Sciatic nerve (tissue), 2 donors: ENCODE results near the gene GAB1. TPM values are rescaled to one million over a fixed set of nuclear protein-coding genes. Genes with fewer than 3 reads are reported as not detected.
A peak's percentile ranks its signal among the peaks of the same experiment; 100 is the strongest.

Source experiments
- ATAC-seq: fragments of 200-7000 bp; cut with Tn5 transposase; one replicate; pipeline ENCODE4 v1.9.1; 2020; ENCODE audit warnings: mild to moderate bottlenecking, moderate library complexity
- DNase-seq: peaks from one replicate; pipeline ENCODE4 v3.0.0-alpha.2; 2020; ENCODE audit warnings: low spot score
- intact Hi-C: fragments of 100-400 bp; cut with DNase I; formaldehyde crosslinking; loops from one replicate; pipeline ENCODE4 v1.14.2; 2022
- total RNA-seq: library from RNA; stranded (reverse); fragmentation: NEBNext Ultra II Directional; extraction: Animal tissue kit (Norgen Biotek cat#: 25700); gene quantifications from one replicate; pipeline ENCODE4 v1.2.1, GENCODE V29; 2021
- donor health status: DM: no; HTN: no; CAD: no.
- donor health status: DM: no; HTN: no; CAD: no.

The GAB1 gene
- total RNA-seq, 1 donor from 2014 or later: 279 TPM

DNA sequence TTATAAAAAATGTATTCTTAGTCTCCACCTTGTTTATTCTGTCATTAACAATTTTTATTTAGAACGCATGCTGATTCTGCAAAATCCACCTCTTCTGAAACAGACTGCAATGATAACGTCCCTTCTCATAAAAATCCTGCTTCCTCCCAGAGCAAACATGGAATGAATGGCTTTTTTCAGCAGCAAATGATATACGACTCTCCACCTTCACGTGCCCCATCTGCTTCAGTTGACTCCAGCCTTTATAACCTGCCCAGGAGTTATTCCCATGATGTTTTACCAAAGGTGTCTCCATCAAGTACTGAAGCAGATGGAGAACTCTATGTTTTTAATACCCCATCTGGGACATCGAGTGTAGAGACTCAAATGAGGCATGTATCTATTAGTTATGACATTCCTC lies 101.3 kb downstream of the GAB1 start:
- DNase-seq (no peak), ATAC-seq (no peak)
- intact Hi-C loops: no loop called here

DNA sequence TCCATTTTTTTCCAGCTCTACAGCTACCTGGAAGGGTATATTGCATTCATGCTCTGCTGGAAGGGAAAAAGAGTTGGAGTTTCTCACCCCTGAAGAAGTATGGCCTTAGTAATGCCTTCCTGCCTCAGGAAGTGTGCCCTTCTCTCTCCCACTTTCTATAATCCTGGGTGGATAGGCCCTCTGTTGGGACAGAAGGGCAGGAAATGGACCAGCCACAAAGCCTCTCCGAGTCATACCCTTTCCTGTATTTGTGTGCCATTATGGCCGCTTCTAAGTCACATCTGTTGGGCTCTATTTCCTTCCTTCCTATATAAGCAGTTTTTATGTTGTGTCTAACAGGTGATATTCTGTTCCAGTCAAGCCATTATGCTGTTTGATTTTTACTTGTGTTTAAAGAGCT lies 102.0 kb downstream of the GAB1 start:
- DNase-seq: no peak
- no peak for ATAC-seq
- intact Hi-C loops: no loop called here

DNA sequence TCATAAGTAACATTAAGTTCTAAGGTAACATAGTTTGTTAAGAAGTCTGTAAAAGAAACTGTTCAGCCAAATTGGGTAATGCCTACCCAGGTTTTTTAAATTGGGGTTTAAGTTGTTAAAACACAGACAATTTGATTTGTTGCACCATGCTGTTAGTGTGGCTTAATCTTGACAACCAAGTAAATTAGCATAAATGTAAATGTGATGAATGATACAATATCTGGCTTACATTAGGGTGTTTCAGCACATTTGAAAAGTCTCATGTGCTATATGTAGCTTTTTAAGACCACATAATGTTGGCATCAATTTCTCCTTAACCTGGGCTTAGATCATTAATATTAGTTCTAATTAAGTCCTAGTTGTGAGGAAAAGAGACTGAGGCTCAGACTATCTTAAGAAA lies 104.4 kb downstream of the GAB1 start:
- DNase-seq (no peak), ATAC-seq (no peak)
- intact Hi-C loops: no loop called here

DNA sequence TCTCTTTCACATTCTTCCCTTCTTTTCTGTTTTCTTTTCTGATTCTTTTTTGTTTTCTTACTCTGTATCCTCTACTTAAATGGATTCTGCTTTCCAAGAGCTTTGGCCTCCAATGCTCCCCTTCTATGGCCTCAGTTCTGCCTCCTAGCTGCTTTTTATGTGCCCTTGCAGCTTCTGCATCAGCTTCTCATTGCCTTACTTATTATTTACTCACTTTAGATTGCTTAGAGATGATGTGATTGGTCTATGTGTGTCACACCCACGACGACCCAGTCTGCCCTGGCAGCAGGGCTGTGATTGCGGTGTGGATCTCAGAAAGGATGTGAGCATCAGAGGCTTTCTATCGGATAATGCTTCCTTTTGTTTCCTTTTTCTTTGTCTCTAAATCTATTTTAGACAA lies 105.0 kb downstream of the GAB1 start:
- no peak for ATAC-seq
- DNase-seq: no peak
- intact Hi-C loops: no loop called here

DNA sequence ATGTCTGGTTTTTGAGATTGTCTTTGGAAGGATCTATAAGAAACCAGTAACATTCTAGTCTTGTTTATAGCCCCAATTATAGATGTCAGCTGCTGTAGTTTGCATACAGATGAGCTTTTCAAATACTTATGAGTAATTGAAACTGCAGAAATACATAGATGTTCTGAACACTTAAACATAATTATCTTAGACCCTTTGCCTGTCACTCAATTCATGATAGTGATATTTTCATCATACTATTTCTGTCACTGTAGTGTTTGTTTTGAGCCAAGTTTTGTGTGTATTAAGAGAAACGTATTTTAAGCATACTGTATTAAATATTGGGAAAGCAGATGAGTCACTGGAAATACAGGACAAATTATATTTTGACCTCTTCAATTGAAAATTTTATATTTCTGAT lies 107.1 kb downstream of the GAB1 start:
- DNase-seq (no peak), ATAC-seq (no peak)
- intact Hi-C loops: no loop called here

DNA sequence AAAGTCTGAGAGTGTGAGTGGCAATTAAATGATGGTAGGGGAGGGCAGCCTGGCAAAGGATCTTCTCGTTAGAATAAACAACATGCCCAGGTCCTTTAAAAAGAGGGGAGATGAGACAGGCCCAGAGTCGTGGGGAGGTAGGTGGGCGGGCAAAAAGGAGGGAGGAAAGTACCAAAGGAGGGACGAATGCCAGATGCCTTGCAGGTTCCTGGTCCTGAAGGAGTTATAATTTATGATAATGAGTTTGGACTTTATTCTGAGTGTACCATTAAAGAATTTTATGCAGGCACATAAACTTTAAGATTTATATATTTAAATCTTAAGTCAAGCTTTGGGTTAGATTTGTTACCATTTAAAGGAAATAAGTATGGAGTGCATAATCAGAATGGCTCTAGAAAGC lies 114.5 kb downstream of the GAB1 start:
- ATAC-seq (no peak), DNase-seq (no peak)
- intact Hi-C loops: no loop called here

DNA sequence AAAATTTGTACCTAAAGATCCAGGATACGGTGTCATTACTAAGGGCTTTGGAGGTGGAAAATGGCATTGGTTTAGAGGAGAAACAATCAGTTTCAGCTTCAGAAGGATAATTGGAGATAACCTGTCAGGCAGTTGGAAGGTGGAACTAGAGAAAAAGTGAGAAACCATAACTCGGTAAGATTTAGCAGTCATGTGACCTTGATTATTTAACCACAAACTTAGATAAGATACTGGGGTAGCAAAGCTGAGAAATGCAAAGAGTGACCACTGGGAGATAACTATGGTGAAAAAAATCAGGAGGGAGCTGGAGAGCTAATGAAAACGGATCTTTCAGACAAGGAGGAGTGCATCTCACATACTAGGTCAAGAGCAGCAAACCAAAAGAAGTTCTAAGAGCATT lies 118.5 kb downstream of the GAB1 start:
- no peak for ATAC-seq
- DNase-seq: no peak
- intact Hi-C loops: no loop called here

DNA sequence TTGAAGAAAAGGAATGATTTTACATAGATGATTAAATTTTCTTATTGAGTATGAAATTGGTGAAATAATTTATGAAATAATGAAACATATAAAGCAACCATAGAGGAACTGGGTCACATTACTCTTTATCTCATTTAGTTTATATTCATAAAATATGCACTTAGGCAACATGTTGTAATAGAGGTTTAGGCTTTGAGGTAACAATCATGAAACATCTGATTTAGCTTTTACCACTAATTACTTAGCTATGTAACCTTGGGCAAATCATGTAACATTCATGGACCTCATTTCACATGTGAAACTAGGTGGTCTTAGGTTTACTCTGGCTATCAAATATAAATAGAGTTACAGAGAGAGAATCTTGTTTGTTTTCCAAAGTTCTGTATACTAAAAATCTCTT lies 122.3 kb downstream of the GAB1 start:
- no peak for ATAC-seq
- intact Hi-C loops: no loop called here
- DNase-seq: no peak

DNA sequence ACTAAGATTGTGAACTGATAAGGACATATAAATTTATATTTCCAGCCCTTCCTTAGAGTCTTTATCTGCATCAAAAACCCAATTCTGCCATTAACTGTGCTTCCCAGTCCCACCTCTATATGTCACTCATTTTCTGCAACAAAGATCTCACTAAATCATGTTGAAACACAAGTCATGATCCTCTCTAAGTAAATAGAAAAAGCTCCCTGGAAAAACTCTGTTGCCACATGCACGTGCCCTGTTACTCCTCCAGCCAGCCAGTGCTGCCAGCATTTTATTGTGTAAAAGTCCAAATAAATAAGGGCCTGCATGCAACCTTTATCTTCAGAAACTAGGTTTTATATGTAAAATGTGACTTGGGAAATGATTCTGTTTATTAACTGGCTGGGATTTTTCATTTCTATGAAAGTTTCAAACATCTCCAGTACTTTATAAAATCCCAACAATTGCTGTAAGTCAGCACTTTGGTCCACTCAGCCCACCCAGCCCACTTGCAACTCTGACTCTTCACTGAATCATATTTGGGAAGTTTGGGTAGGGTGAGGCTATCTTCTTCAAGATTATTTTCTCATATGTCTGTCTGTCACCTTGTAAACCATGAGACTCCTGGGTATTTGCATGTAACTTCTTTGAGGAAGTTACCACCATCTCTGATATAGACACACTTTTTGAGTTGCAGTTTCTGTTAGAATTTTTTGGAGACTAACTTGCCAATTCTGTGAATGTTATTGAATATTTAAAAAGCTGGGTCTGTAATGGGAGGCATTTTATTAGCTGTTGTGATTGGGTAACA lies 136.9 kb downstream of the GAB1 start:
- DNase-seq (no peak), ATAC-seq (peak; percentile 33)
- intact Hi-C loops: no loop called here

DNA sequence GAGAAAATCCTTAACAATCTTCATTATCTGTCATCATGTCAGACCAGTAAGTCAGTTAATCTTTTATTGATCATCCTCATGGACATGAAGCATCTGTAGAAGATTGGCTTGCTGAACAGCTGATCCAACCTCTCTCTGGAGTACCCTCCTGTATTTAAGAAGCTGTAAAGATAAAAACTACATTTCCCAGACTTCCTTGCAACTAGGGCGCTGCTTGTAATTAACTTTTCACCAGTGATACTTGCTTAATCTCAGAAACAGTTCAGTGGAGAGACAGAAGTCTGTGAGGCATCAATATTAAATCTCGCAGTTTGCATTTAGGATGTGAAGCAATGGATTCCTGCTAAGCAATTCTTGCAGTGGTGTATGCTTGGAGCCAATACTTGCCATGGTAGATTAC lies 140.8 kb downstream of the GAB1 start:
- DNase-seq (no peak), ATAC-seq (no peak)
- intact Hi-C loops: no loop called here

DNA sequence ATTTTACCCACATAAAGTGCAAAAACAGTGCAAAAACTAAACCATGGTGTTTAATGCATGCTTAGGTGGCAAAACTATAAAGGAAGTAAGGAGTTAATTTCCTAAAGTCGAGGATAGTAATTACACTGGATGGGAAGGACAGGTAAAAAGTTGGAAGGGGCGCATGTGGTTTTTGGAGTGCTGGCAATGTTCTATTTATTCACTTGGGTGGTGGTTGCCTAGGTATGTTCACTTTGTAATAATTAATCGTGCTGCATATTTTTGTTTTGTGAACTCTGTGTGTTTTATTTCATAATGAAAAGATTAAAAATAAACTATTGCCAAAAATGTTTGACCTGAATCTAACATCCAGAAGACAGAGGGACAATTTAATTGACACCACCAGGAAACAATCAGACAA lies 144.7 kb downstream of the GAB1 start:
- intact Hi-C loops: loop anchor here (5.0 to 10.0 kb wide), 2 partner anchors 144 to 277 kb away; partner anchors contain the start of gene GAB1
- DNase-seq (no peak), ATAC-seq (no peak)

DNA sequence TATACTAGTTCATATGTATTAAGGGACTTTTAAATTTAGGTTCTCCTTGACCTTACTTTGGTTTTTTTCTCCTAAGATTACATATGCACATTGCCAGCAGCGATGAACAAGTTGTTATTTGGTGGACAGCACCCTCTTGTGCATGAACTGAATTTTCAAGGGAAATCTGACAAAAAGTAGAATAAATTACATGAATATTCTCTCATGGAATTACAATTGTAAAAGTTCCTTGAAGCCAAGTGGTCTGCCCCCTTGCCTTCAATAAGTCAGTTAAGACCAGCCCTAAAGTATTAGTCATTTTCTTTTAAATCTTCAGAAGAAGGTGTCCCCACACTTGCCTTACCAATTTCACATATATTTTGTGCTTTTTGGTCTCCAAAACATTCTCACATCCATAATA lies 146.2 kb downstream of the GAB1 start:
- no peak for DNase-seq
- intact Hi-C loops: loop anchor here (5.0 to 10.0 kb wide), 2 partner anchors 146 to 278 kb away; partner anchors contain the start of gene GAB1
- peak; percentile 83 for ATAC-seq

DNA sequence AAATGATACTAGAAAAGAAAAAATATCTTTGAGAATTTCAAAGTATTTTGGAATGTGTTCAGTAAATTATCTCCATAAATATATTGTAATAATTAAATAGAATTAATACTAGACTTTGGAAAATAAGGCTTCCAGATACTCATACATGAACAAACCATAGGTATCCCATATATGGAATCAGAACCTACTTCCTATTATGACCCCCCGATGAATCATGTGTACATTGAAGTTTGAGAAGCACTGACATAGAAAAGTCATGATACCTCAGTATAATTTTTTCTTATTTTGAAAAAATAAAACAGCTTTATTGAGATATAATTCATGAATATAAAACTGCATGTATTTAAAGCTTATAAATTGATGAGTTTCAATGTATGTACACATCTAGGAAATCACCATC lies 149.6 kb downstream of the GAB1 start:
- intact Hi-C loops: loop anchor here (10.0 kb wide), 1 partner anchor 282 kb away; no protein-coding TSS in a partner anchor
- DNase-seq (no peak), ATAC-seq (no peak)

DNA sequence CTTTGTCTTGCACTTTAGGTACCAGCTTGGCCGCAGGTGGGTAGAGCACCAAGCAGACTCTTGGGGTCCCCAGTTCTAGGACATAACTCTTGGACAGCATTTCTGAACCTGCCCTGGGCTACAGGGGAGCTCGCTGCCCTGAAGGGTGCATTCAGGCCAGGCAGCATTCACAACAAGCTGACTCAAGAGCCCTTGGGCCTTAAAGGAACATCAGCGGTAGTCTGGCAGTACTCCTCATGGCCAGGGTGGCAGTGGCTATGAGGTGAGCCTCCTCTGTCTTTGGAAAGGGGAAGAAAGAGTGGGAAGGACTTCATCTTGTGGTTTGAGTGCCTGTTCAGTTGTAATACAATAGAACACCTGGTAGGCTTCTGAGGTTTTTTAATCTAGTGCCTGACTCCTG lies 152.0 kb downstream of the GAB1 start:
- ATAC-seq (no peak), DNase-seq (no peak)
- intact Hi-C loops: loop anchor here (10.0 kb wide), 1 partner anchor 284 kb away; no protein-coding TSS in a partner anchor

DNA sequence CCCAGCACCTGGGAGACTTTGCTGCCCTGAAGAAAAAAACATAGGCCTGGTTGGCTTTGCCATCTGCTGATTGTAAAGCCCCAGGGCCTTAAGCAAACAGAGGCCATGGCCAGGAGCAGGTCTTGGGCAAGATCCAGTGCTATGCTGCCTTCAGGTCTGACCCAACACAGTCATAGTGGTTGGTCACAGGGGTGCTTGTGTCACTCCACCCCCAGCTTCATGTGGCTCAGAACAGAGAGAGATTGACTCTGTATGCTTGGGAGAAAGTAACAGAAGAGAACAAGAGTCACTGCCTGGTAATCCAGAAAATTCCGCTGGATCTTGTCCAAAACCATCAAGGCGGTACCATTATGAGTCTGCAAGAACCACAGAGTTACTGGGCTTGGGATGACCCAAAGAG lies 152.4 kb downstream of the GAB1 start:
- intact Hi-C loops: loop anchor here (10.0 kb wide), 1 partner anchor 284 kb away; no protein-coding TSS in a partner anchor
- no peak for ATAC-seq
- no peak for DNase-seq

DNA sequence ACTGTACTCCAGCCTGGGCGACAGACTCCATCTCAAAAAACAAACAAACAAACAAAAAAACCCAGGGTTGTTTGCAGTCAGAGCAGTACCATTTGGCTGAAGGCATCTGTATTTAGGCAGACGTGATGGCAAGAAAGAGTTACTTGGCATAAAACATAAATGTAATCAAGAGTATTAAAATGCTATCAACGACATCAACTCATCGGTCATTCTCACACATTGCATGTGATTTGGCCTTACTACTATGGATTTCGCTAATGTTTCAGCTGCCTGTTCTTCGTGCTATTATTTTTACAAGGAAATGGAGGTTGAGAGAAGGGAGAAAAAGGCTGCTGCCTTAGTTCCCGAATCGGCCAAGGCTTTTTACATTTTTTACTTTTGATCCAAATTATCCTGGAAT lies 161.3 kb downstream of the GAB1 start:
- ATAC-seq (no peak), DNase-seq (no peak)
- intact Hi-C loops: no loop called here

DNA sequence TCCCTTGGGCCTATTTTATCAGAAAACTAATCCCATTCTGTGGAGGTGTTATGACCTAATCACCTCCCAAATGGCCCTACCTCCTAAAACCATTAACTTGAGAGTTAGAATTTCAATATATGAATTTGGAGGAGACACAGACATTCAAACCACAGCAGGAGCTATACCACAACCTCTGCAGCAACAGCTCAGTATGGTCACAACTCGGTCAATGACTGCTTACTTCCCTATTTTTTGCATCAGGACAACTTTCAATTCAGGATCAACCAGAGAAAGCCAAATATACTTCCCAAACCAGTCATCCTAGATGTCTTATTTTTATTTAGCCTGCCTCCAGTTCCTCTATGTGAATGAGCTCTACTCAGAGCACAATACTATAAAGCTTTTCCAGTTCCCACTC lies 165.6 kb downstream of the GAB1 start:
- intact Hi-C loops: no loop called here
- DNase-seq (no peak), ATAC-seq (no peak)

DNA sequence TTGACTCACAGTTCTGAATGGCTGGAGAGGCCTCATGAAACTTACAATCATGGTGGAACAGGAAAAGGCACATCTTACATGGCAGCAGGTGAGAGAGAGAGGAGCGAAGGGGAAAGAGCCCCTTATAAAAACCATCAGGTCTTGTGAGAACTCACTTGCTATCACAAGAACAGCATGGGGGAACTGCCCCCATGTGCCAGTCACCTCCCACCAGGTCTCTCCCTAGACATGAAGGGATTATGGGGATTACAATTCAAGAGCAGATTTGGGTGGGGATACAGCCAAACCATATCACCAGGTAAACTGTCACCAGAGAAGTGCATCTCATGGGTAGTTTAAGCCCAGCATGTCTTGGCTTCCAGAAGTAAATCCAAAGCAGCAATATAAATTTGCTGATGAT lies 169.4 kb downstream of the GAB1 start:
- intact Hi-C loops: no loop called here
- no peak for ATAC-seq

DNA sequence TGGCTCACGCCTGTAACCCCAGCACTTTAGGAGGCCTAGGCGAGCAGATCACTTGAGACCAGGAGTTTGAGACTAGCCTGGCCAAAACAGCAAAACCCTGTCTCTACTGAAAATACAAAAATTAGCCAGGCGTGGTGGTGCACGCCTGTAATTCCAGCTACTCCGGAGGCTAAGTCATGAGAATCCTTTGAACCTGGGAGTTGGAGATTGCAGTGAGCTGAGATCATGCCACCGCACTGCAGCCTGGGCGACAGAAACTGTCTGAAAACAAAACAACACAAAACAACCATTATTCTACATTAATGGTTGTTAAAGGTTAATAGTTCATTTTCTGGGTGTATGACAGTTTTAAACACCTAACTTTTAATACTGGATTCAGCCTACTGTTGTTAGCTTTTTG lies 175.2 kb downstream of the GAB1 start:
- ATAC-seq (no peak), DNase-seq (no peak)
- intact Hi-C loops: no loop called here

More for the DNA sequence above, 169.4 kb downstream of the GAB1 start:
- DNase-seq: no peak

DNA sequence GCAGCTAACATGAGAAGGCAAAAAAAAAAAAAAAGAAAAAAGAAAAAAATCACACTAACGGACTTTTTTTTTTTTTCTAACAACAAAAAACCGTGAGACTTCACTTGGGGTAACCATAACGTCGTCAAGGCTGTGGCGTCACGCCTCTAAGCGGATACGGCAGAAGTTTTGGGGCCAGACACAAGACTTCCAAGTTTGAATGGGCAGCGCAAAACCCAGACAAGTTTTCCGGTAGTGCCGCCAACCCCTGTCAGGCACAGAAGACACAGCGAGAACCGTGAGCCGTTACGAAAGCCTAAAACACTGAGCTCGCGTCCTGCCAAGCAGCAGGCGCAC lies 176.3 kb downstream of the GAB1 start:
- ATAC-seq (peak; percentile 65), DNase-seq (no peak)
- intact Hi-C loops: no loop called here
